Measurements from ENCODE around the gene TRDMT1. TPM values are rescaled to one million over a fixed set of nuclear protein-coding genes. Genes with fewer than 3 reads are reported as not detected.

The TRDMT1 gene
- total RNA-seq, 1 donor from 2014 or later: 35.6 TPM

GRCh38 chr10:17145239-17145638, 56.2 kb downstream of the TRDMT1 start:
- no peak overlapping the region for H3K4me3 ChIP-seq
- H3K36me3 ChIP-seq: peaks cover 7% of the 10 kb centered on the region
- no peak overlapping the region for H3K9ac ChIP-seq
- Mint-ChIP-seq H3K4me1 (peaks cover 10% of the 10 kb centered on the region), H3K27me3 (ENCODE audit: insufficient read depth, low read depth) (peaks cover 2% of the 10 kb centered on the region), H3K4me3 (no peak overlapping the region), H3K9me3 (peaks cover 12% of the 10 kb centered on the region), H3K27ac (no peak overlapping the region), H3K36me3 (peaks cover 17% of the 10 kb centered on the region)
- TF ChIP-seq EZH2 (IDR thresholded peaks at IDR 0.05): no peak
- TF ChIP-seq, protein P1, sequence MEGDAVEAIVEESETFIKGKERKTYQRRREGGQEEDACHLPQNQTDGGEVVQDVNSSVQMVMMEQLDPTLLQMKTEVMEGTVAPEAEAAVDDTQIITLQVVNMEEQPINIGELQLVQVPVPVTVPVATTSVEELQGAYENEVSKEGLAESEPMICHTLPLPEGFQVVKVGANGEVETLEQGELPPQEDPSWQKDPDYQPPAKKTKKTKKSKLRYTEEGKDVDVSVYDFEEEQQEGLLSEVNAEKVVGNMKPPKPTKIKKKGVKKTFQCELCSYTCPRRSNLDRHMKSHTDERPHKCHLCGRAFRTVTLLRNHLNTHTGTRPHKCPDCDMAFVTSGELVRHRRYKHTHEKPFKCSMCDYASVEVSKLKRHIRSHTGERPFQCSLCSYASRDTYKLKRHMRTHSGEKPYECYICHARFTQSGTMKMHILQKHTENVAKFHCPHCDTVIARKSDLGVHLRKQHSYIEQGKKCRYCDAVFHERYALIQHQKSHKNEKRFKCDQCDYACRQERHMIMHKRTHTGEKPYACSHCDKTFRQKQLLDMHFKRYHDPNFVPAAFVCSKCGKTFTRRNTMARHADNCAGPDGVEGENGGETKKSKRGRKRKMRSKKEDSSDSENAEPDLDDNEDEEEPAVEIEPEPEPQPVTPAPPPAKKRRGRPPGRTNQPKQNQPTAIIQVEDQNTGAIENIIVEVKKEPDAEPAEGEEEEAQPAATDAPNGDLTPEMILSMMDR (IDR thresholded peaks at IDR 0.05): no peak
- TF ChIP-seq EZH2phosphoT487 (IDR thresholded peaks at IDR 0.05): no peak
- no peaks in the 10 kb centered on the region for H3K79me2 ChIP-seq (ENCODE audit: low read depth)
- H3K27me3 ChIP-seq: no peaks in the 10 kb centered on the region
- no peak for DNase-seq (ENCODE audit: low spot score)
- H3K9me3 ChIP-seq (ENCODE audit: low read depth): no peaks in the 10 kb centered on the region
- H3K4me2 ChIP-seq: no peak overlapping the region
- H3K4me1 ChIP-seq: no peaks in the 10 kb centered on the region
- H3K27ac ChIP-seq: no peak overlapping the region
- no peak overlapping the region for H2AFZ ChIP-seq (replicated peaks)
- no peaks in the 10 kb centered on the region for H4K20me1 ChIP-seq (ENCODE audit: low read depth)
- H3F3A ChIP-seq (ENCODE audit: low read depth): no peaks in the 10 kb centered on the region

DNA sequence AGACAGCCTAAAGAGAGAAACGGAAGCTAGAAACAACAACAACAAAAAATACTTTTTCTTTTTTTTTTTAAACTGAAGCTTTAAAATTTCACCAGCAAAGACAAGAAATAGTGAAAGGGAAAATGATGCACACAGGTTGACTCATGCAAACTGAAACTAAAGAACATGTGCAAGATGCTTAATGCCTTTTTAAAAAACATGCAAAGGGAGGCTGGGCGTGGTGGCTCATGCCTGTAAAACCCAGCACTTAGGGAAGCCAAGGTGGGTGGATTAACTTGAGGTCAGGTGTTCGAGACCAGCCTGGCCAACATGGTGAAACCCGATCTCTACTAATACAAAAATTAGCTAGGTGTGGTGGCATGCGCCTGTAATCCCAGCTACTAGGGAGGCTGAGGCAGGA, 56.7 kb downstream of the TRDMT1 start:
- no peak overlapping the region for H3K4me2 ChIP-seq
- TF ChIP-seq, protein P1 (IDR thresholded peaks at IDR 0.05): no peak
- no peak for TF ChIP-seq EZH2 (IDR thresholded peaks at IDR 0.05)
- no peak for TF ChIP-seq EZH2phosphoT487 (IDR thresholded peaks at IDR 0.05)
- Mint-ChIP-seq H3K9me3 (peaks cover 12% of the 10 kb centered on the region), H3K27me3 (ENCODE audit: insufficient read depth, low read depth) (peaks cover 2% of the 10 kb centered on the region), H3K4me1 (peaks cover 10% of the 10 kb centered on the region), H3K4me3 (no peak overlapping the region), H3K27ac (no peak overlapping the region), H3K36me3 (peaks cover 17% of the 10 kb centered on the region)
- H3F3A ChIP-seq (ENCODE audit: low read depth): no peaks in the 10 kb centered on the region
- no peak overlapping the region for H2AFZ ChIP-seq (replicated peaks)
- no peaks in the 10 kb centered on the region for H3K9me3 ChIP-seq (ENCODE audit: low read depth)
- H3K4me1 ChIP-seq: no peaks in the 10 kb centered on the region
- no peak overlapping the region for H3K9ac ChIP-seq
- no peak overlapping the region for H3K4me3 ChIP-seq
- DNase-seq (ENCODE audit: low spot score): no peak
- no peaks in the 10 kb centered on the region for H3K27me3 ChIP-seq
- H3K27ac ChIP-seq: no peak overlapping the region
- peaks cover 2% of the 10 kb centered on the region for H3K36me3 ChIP-seq
- H4K20me1 ChIP-seq (ENCODE audit: low read depth): no peaks in the 10 kb centered on the region
- no peaks in the 10 kb centered on the region for H3K79me2 ChIP-seq (ENCODE audit: low read depth)

- no peak overlapping the region for H3K4me2 ChIP-seq
- no peaks in the 10 kb centered on the region for H4K20me1 ChIP-seq (ENCODE audit: low read depth)
- Mint-ChIP-seq H3K9me3 (peaks cover 12% of the 10 kb centered on the region), H3K36me3 (peaks cover 17% of the 10 kb centered on the region), H3K27ac (no peak overlapping the region), H3K27me3 (ENCODE audit: insufficient read depth, low read depth) (peaks cover 2% of the 10 kb centered on the region), H3K4me3 (no peak overlapping the region), H3K4me1 (peaks cover 13% of the 10 kb centered on the region)
- no peaks in the 10 kb centered on the region for H3K9me3 ChIP-seq (ENCODE audit: low read depth)
- H3K27me3 ChIP-seq: no peaks in the 10 kb centered on the region
- H3K4me1 ChIP-seq: peaks cover 7% of the 10 kb centered on the region
- H3K4me3 ChIP-seq: no peak overlapping the region
- H3K36me3 ChIP-seq: no peaks in the 10 kb centered on the region
- H2AFZ ChIP-seq (replicated peaks): no peak overlapping the region
- no peaks in the 10 kb centered on the region for H3K79me2 ChIP-seq (ENCODE audit: low read depth)
- TF ChIP-seq, protein P1 (IDR thresholded peaks at IDR 0.05): no peak
- no peak for TF ChIP-seq EZH2phosphoT487 (IDR thresholded peaks at IDR 0.05)
- TF ChIP-seq EZH2 (IDR thresholded peaks at IDR 0.05): no peak
- H3K9ac ChIP-seq: no peak overlapping the region
- no peak for DNase-seq (ENCODE audit: low spot score)
- H3F3A ChIP-seq (ENCODE audit: low read depth): no peaks in the 10 kb centered on the region
- no peak overlapping the region for H3K27ac ChIP-seq
Observed at GRCh38 chr10:17144032-17144431, 57.4 kb downstream of the TRDMT1 start.

Data from neural progenitor cell (in vitro differentiated cells).